ENCODE measurements around the gene RHOD. TPM values are rescaled to one million over a fixed set of nuclear protein-coding genes. Genes with fewer than 3 reads are reported as not detected.

The RHOD gene
- total and polyA plus RNA-seq, 10 of the 15 experiments (the other 5 are each of a cell fraction or from before 2014, with no cell fraction given): 0.15 to 2.6 (median 1.9) TPM; not detected in 2

DNA sequence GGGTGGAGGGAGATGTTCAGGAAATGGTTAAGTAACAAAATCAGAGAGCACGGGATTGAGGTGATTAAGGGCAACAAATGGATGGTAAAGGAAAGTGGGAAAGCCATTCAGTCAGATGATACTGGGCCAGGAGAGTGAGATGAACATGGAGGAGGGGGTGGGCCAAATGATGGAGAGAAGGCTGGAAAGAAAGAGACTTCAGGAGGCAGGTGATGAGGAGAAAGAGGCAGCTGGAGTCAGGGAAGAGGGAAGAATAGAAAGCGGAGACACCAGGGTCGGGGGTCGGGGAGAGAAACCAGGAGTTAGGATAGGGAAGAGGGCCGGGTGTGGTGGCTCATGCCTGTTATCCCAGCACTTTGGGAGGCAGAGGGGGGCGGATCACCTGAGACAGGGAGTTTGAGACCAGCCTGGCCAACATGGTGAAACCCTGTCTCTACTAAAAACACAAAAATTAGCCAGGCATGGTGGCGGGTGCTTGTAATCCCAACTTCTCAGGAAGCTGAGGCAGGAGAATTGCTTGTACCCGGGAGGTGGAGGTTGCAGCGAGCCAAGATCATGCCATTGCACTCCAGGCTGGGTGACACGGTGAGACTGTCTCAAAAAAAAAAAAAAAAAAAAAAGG, 57.7 kb downstream of the RHOD start:
- TF ChIP-seq SMAD1 (IDR thresholded peaks at IDR 0.05; ENCODE audit: low read depth, partially characterized antibody) (no peak), IRF4 (IDR thresholded peaks at IDR 0.05; ENCODE audit: low read depth, low read length) (no peak), CHD2 (IDR thresholded peaks at IDR 0.05; ENCODE audit: borderline replicate concordance, low read depth, low read length) (no peak), NR2C2 (IDR thresholded peaks at IDR 0.05; ENCODE audit: borderline replicate concordance, control insufficient read depth, insufficient read length, low read depth) (no peak), TBL1XR1 (IDR thresholded peaks at IDR 0.05; ENCODE audit: low read depth, low read length) (no peak), SPI1 (IDR thresholded peaks at IDR 0.05; ENCODE audit: borderline replicate concordance, insufficient read depth, low read depth, low read length) (no peak), MTA3 (IDR thresholded peaks at IDR 0.05; ENCODE audit: borderline replicate concordance, low read length) (no peak), HSF1 (IDR thresholded peaks at IDR 0.05; ENCODE audit: low read depth, low read length) (no peak), ZNF24 (IDR thresholded peaks at IDR 0.05) (no peak), BACH1 (IDR thresholded peaks at IDR 0.05; ENCODE audit: borderline replicate concordance) (no peak)
- TF ChIP-seq, protein P1, sequence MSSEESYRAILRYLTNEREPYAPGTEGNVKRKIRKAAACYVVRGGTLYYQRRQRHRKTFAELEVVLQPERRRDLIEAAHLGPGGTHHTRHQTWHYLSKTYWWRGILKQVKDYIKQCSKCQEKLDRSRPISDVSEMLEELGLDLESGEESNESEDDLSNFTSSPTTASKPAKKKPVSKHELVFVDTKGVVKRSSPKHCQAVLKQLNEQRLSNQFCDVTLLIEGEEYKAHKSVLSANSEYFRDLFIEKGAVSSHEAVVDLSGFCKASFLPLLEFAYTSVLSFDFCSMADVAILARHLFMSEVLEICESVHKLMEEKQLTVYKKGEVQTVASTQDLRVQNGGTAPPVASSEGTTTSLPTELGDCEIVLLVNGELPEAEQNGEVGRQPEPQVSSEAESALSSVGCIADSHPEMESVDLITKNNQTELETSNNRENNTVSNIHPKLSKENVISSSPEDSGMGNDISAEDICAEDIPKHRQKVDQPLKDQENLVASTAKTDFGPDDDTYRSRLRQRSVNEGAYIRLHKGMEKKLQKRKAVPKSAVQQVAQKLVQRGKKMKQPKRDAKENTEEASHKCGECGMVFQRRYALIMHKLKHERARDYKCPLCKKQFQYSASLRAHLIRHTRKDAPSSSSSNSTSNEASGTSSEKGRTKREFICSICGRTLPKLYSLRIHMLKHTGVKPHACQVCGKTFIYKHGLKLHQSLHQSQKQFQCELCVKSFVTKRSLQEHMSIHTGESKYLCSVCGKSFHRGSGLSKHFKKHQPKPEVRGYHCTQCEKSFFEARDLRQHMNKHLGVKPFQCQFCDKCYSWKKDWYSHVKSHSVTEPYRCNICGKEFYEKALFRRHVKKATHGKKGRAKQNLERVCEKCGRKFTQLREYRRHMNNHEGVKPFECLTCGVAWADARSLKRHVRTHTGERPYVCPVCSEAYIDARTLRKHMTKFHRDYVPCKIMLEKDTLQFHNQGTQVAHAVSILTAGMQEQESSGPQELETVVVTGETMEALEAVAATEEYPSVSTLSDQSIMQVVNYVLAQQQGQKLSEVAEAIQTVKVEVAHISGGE (CRISPR knock-in tag; IDR thresholded peaks at IDR 0.05): no peak
- Histone ChIP-seq H2AFZ (ENCODE audit: control insufficient read depth, low read depth, low read length) (peak overlapping the region; percentile 33), H3K4me3 (no peak overlapping the region), H3K9me3 (replicated peaks; ENCODE audit: control insufficient read depth, insufficient read depth, low read length) (no peaks in the 10 kb centered on the region), H4K20me1 (ENCODE audit: control insufficient read depth, insufficient read depth) (no peaks in the 10 kb centered on the region), H3K9ac (ENCODE audit: control insufficient read depth, insufficient read depth, low read length) (no peak overlapping the region), H3K4me1 (ENCODE audit: control insufficient read depth, insufficient read depth, low read length) (peaks cover 36% of the 10 kb centered on the region), H3K27me3 (replicated peaks in 1 of 2; ENCODE audit: control insufficient read depth in 2 of 2, insufficient read depth in 2 of 2, low read length in 1 of 2) (no peaks in the 10 kb centered on the region), H3K36me3 (ENCODE audit: control insufficient read depth in 2 of 2, insufficient read depth in 2 of 2, low read length in 1 of 2) (no peaks in the 10 kb centered on the region), H3K79me2 (ENCODE audit: control insufficient read depth, insufficient read depth, low read length) (peaks cover 3% of the 10 kb centered on the region), H3K4me2 (ENCODE audit: control insufficient read depth, insufficient read depth) (peak overlapping the region; percentile 49; the same call in 1 of the 2 replicates), H3K27ac (ENCODE audit: control insufficient read depth, insufficient read depth) (no peak overlapping the region)
- ChIA-PET POLR2A (interaction anchor here (0.6 to 0.8 kb wide), 5 partner anchors 46 to 1359 kb away, joined by 3 to 5 read pairs (median 4); no protein-coding TSS in a partner anchor), SMC1A (ENCODE audit: uncharacterized antibody, unreplicated experiment) (interaction anchor here (0.9 to 3.8 kb wide), 3 partner anchors 8 to 33 kb away, joined by 3 to 28 read pairs (median 16); no protein-coding TSS in a partner anchor), CTCF (interaction anchor here (1.4 to 2.6 kb wide), 6 partner anchors 9 to 153 kb away, joined by 4 to 16 read pairs (median 5); no protein-coding TSS in a partner anchor), RAD21 (ENCODE audit: unreplicated experiment) (interaction anchor here (1.5 to 2.3 kb wide), 2 partner anchors 15 to 33 kb away, joined by 4 to 10 read pairs; no protein-coding TSS in a partner anchor)
- BruUV-seq (replicated peaks): no TSS peak
- intact Hi-C loops (cut with micrococcal nuclease; ENCODE audit: unreplicated experiment): no loop called here
- no peak for ATAC-seq
- no peak for FAIRE-seq
- in situ Hi-C loops (cut with MboI): no loop called here
- DNase-seq (ENCODE audit: low read depth, low spot score): no peak
- WGBS (ENCODE audit: insufficient coverage, insufficient replicate concordance, low lambda C conversion rate, missing lambda C conversion rate): 4% methylated on average over 5 of the region's 10 CpGs
